H4 (cell line): ENCODE results near the gene CYP4V2. TPM values are rescaled to one million over a fixed set of nuclear protein-coding genes. Genes with fewer than 3 reads are reported as not detected.
A peak's percentile ranks its signal among the peaks of the same experiment; 100 is the strongest.

Experiments used
- DNase-seq: peaks from one replicate; pipeline ENCODE4 v3.0.0-alpha.2; 2015; ENCODE audit warnings: low spot score
- total RNA-seq: library from RNA; depleted of rRNA; stranded (reverse); fragments of >200 nt; shearing (Covaris generic); gene quantifications from 2 replicates; pipeline ENCODE4 v1.2.3, GENCODE V29; 2014

The CYP4V2 gene
- total RNA-seq, 1 experiment from 2014 or later, result 22.0 TPM

- DNase-seq, result no peak
Measured at GRCh38 chr4:186188107-186188506, 3.3 kb upstream of the CYP4V2 start.

- DNase-seq, result peak; percentile 1
Measured at GRCh38 chr4:186189656-186190055, 1.7 kb upstream of the CYP4V2 start.

- DNase-seq, result peak; percentile 9
Measured at GRCh38 chr4:186190581-186191199, 677 bp upstream of the CYP4V2 start.

- DNase-seq, result peak; percentile 26
Measured at GRCh38 chr4:186192066-186192612, 772 bp downstream of the CYP4V2 start.

- peak; percentile 1 for DNase-seq
Measured at GRCh38 chr4:186193851-186194250, 2.5 kb downstream of the CYP4V2 start.

DNA sequence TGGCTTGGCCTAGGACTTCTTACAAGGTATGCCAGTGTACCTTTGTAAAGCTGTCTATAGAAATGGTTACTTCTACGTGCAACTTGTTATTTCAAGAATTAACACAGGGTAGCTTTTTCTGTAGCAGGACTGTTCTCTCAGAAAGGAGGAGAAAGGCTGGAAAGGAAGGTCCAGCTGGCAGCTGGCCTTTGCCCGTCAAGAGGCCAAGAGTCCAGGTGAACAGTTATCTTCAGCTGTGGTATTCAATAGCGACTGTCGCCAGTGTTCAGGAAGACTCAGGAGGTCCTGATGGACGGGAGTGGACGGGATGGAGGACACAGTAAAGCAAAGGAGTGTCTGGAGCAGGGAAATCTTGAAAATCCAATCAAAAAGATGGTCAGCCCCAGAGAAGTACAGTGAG is 4.7 kb downstream of the CYP4V2 start:
- peak; percentile 0 for DNase-seq

DNA sequence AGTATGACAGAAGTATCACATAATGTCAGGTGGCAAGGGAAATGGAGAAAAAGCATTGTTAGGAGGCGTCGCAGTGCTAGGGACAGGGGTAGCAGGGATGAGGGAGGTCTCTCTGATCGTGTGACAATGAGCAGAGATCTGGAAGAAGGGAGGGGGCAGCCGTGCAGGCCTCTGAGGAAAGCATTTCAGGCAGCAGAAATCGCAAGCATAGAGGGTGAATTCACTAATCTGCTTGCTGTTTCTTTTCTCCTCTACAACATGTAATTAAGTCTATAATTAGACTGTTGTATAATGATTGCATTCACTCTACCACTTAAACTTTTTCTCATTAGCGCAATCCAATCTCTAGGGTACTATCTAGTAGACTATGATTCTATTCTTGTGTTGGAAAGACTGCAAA is 9.1 kb downstream of the CYP4V2 start:
- DNase-seq, result no peak

GRCh38 chr4:186201010-186201409 is 9.6 kb downstream of the CYP4V2 start:
- DNase-seq, result no peak

DNA sequence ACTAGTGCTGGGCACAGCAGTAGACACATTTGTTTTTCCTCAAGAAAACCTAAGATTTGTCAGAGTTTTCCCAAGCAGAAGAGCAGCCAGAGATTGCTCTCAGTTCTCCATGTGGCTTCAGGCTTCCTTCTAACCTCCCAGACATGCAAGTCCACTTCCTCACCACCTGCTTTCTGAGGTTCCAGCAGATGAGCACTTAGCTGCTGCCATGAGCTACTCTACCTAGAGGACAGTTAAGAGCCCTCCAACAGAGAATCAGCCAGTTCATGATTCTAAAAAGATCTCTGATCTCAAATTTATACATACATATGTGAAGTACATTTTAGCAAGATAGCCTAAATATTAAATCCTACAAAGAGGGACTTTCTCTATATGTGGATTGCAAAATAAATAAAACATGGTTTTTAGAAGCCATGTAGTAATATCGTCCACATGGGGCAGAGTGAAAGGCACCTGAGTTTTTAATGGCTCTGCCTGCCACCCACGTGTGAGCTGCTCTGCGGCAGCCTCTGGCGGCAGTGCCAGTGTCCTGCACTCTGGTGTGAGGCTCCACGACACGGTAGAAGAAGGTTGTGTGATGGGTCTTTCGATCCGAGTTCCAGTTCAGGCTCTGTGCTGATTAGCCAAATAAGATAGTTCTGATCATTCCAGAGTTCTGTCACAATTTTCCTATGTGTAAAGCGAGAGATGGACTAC is 10.3 kb downstream of the CYP4V2 start:
- DNase-seq, result no peak

- no peak for DNase-seq
Measured at GRCh38 chr4:186202490-186203140, 11.2 kb downstream of the CYP4V2 start.

- no peak for DNase-seq
Measured at GRCh38 chr4:186203406-186203805, 12.0 kb downstream of the CYP4V2 start.

- no peak for DNase-seq
Measured at GRCh38 chr4:186204103-186204559, 12.8 kb downstream of the CYP4V2 start.

- DNase-seq, result no peak
Measured at GRCh38 chr4:186204686-186205085, 13.3 kb downstream of the CYP4V2 start.

DNA sequence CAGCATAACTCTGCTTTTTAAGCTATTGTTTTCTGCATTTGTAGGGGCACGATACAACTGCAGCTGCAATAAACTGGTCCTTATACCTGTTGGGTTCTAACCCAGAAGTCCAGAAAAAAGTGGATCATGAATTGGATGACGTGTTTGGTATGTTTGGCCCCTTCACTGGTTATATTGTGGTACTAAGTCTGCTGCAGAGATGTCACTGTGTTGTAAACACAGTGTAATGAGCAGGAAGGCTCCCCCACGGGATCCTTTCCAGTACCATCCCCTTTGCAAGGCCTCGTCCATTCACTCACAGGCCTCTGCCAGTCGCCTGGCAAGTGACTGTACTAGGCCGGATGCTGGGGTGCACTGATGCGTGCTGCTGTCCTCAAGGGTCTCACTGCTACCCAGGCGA is 13.8 kb downstream of the CYP4V2 start:
- DNase-seq, result no peak

DNA sequence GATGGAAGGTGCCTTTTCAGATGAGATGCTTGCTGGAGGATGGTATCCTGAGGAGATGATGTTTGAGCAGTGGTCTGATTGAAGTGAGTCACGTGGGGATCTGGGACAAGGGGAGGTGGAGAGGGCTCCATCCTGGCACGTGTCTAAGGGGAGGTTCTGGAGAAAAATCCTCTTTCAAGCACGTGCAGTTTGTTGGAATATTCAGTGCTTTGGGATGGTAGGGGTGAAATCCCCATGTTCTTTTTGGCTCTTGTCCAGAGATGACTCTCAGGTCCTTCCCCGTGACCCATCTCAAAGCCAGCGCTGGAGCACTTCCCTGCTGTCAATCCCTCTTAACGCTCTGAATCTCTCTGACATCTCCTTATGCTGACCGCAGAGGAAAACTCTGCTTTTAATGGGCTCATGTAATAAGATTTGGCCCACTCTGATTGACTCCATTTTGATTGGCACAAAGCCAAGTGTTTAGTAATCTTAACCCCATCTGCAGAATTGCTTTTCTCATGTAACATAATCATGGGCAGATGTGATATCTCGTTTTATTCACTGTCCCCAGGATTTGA is 25.2 kb downstream of the CYP4V2 start:
- DNase-seq, result no peak

DNA sequence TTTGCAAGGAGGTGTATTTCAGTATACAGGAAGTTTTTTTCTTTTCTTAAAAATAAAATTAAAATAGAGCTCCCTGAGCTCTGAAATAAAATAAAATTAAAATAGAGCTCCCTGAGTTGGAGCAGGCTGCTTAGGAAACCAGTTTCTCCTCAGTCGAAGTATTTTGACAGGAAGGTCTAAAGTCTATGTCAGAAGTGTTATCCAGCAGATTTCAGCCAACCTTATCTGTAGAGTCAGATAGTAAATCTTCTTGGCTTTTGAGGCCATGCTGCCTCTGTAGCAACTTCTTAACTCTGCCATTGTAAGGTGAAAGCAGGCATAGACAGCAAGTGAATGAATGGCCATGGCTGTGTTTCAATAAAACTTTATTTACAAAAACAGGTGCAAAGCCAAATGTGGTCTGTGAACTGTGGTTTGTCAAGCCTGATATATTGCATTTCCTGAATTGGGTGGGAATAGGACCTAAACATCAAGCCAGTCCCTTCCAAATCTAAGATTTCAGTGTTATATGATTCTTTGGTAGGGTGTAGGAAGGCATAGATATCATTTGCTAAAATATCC is 26.4 kb downstream of the CYP4V2 start:
- no peak for DNase-seq

DNA sequence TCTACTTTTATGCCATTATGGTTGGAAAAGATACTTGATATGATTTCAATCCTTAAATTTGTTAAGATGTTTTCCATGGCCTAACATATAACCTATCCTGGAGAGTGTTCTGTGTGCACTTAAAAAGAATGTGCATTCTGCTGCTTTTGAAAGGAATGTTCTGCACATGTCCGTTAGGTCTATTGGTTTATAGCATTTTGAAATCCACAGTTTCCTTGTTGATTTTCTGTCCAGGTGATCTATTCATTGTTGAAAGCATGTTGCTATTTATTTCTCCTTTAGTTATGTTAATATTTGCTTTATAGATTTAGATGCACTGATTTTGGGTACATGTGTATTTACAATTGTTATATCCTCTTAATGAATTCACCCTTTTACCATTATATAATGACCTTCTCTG is 30.3 kb downstream of the CYP4V2 start:
- DNase-seq, result no peak

GRCh38 chr4:186225848-186226247 is 34.5 kb downstream of the CYP4V2 start:
- no peak for DNase-seq

DNA sequence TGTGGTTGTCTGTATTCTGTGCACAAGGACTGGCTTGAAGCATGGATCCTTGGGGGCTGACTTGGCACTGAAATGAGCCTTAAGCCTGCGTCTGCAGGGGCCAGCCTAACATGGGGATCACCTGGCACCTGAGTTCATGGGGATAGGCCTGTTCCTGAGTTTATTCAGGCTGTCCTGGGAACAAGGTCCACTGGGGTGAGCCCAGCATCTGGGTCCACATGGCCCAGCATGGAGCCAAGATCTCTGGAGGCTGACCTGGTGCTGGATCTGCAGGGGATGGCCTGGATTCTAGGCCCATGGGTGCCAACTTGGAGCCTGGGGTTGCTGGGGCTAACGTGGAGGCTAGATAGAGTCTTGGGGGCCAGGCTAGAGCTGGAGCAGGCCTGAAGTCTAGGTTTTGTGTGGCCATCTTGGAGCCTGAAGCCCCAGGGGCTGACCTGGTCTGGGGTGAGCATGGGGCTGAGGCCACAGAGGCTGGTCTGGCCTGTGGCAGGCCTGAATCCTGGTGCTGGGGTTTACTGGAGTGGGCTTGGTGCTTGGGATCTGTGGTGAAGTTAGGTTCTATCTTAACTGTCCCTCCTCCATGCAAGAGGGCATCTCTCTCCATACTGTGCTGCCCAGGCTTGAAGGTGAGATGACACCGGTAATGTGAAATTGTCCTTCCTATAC is 35.3 kb downstream of the CYP4V2 start:
- DNase-seq, result no peak

DNA sequence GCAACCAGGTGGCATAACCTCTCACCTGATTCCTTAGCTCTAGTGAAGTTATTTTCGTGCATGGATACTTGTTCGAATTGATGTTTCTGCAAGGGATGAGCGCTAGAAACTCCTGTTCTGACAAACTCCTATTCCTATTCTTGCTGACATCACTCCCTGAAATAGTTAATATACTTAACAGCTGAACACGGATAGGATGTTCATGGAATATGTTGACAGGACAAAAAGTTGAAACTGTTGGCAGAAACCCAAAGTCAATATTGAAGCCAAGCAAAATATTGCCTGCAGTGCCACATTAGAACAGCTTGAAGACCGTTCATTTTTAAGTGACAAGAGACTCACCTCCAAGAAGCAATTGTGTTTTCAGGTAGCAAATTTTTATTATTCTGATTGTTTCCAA is 35.9 kb downstream of the CYP4V2 start, which contains the start of gene KLKB1:
KLKB1 (plus strand) TSS at position 287 of the 400 bp plus-strand sequence. CDS start 689 bp downstream, outside the sequence.
- no peak for DNase-seq

GRCh38 chr4:186227744-186228513 is 36.6 kb downstream of the CYP4V2 start:
- no peak for DNase-seq
